Measurements from ENCODE around the gene ARMCX4. TPM values are rescaled to one million over a fixed set of nuclear protein-coding genes. Genes with fewer than 3 reads are reported as not detected.

ARMCX4 gene
- total and polyA plus RNA-seq, 2 of the 8 experiments (the other 6 are each of a cell fraction or from before 2014, with no cell fraction given): 3.7 to 14.5 TPM

- no peak for DNase-seq (ENCODE audit: low read depth in 1 of 2, low spot score in 2 of 2)
- no peak overlapping the region for H4K8ac ChIP-seq (ENCODE audit: extremely low read depth, insufficient read depth, low read length)
- no peaks in the 10 kb centered on the region for H3K9me3 ChIP-seq (ENCODE audit: insufficient read depth in 2 of 2, low read depth in 1 of 2, low read length in 1 of 2)
- H2BK120ac ChIP-seq (replicated peaks; ENCODE audit: low read depth, low read length): no peak overlapping the region
- WGBS, 2 experiments (ENCODE audit: extremely low coverage in 1 of 2, insufficient coverage in 1 of 2, insufficient read length in 1 of 2, insufficient replicate concordance in 2 of 2, low coverage in 1 of 2, low lambda C conversion rate in 2 of 2, missing lambda C conversion rate in 1 of 2): 77% methylated on average over 1 of the region's 1 CpG; no CpG with 5 or more reads in 1 of the 2 experiments
- H3K18ac ChIP-seq (ENCODE audit: extremely low read depth, low read length): no peak overlapping the region
- H2AFZ ChIP-seq (ENCODE audit: low read length): no peak overlapping the region
- no peak overlapping the region for H3K14ac ChIP-seq (ENCODE audit: insufficient read length)
- no peaks in the 10 kb centered on the region for H3K79me2 ChIP-seq (ENCODE audit: control insufficient read depth in 1 of 2, insufficient read depth in 2 of 2, low read length in 2 of 2)
- H2BK5ac ChIP-seq (ENCODE audit: low read depth, low read length): no peak overlapping the region
- H3K27me3 ChIP-seq (replicated peaks in 1 of 4; ENCODE audit: control insufficient read depth in 3 of 4, extremely low read depth in 1 of 4, insufficient read depth in 3 of 4, low read length in 3 of 4): no peaks in the 10 kb centered on the region
- H2BK20ac ChIP-seq (ENCODE audit: low read length): no peak overlapping the region
- FAIRE-seq: no peak
- H2BK12ac ChIP-seq (ENCODE audit: low read depth, low read length): no peak overlapping the region
- ChIA-PET CTCF (ENCODE audit: partially characterized antibody) (interaction anchor here (1.3 to 1.5 kb wide), 2 partner anchors 11 to 14 kb away, joined by 3 read pairs; no protein-coding TSS in a partner anchor), POLR2A (ENCODE audit: partially characterized antibody) (no interaction called here)
- no peak overlapping the region for H3K27ac ChIP-seq (ENCODE audit: low read depth, low read length)
- no peaks in the 10 kb centered on the region for H3K4me1 ChIP-seq (replicated peaks in 1 of 4; ENCODE audit: control insufficient read depth in 3 of 4, insufficient read depth in 4 of 4, low read length in 3 of 4)
- H3K23me2 ChIP-seq (ENCODE audit: low read depth, low read length): no peaks in the 10 kb centered on the region
- no peak overlapping the region for H3K56ac ChIP-seq (replicated peaks; ENCODE audit: insufficient read length, low read depth, low read length)
- no peak overlapping the region for H3K9ac ChIP-seq (replicated peaks in 1 of 4; ENCODE audit: extremely low read depth in 1 of 4, low read depth in 3 of 4, low read length in 3 of 4)
- no peak overlapping the region for H3K4me3 ChIP-seq (ENCODE audit: extremely low read depth in 1 of 4, insufficient read depth in 2 of 4, low read depth in 3 of 4, low read length in 4 of 4)
- H3K36me3 ChIP-seq (ENCODE audit: control insufficient read depth in 2 of 4, insufficient read depth in 4 of 4, low read length in 3 of 4): no peaks in the 10 kb centered on the region
- H4K5ac ChIP-seq (ENCODE audit: insufficient read length, low read depth, low read length): no peak overlapping the region
- no peak overlapping the region for H3K4ac ChIP-seq (replicated peaks; ENCODE audit: insufficient read length, low read depth, low read length)
- no peaks in the 10 kb centered on the region for H3K79me1 ChIP-seq (ENCODE audit: low read depth, low read length)
- no peaks in the 10 kb centered on the region for H4K20me1 ChIP-seq (replicated peaks in 1 of 2; ENCODE audit: control insufficient read depth in 1 of 2, insufficient read depth in 2 of 2, low read length in 2 of 2)
- H3K4me2 ChIP-seq (ENCODE audit: insufficient read depth in 1 of 2, low read depth in 2 of 2, low read length in 2 of 2): no peak overlapping the region
- TF ChIP-seq POLR2AphosphoS5 (IDR thresholded peaks at IDR 0.05; ENCODE audit: low read depth, low read length) (no peak), HDAC6 (IDR thresholded peaks at IDR 0.05; ENCODE audit: low read depth, low read length) (no peak), TBP (IDR thresholded peaks at IDR 0.05; ENCODE audit: low read depth, low read length) (no peak), POU5F1 (IDR thresholded peaks at IDR 0.05; ENCODE audit: low read depth, low read length) (no peak), TCF12 (IDR thresholded peaks at IDR 0.05; ENCODE audit: low read depth, low read length) (no peak), BCL11A (IDR thresholded peaks at IDR 0.05; ENCODE audit: low read depth in 2 of 2, low read length in 2 of 2) (no peak), JUND (IDR thresholded peaks at IDR 0.05; ENCODE audit: low read length) (no peak), CBX8 (IDR thresholded peaks at IDR 0.05; ENCODE audit: borderline replicate concordance, low read depth, low read length) (no peak)
- no peak overlapping the region for H2AK5ac ChIP-seq (ENCODE audit: low read depth, low read length)
- no peak overlapping the region for H2BK15ac ChIP-seq (ENCODE audit: low read length)
- no peak overlapping the region for H3K23ac ChIP-seq (ENCODE audit: insufficient read length)
- no peak overlapping the region for H4K91ac ChIP-seq (replicated peaks; ENCODE audit: insufficient read length, low read length)
Measured at GRCh38 chrX:101449279-101449678, 36.0 kb upstream of the ARMCX4 start.

Measured in H1 (cell line).